ENCODE measurements around the gene CBLN3. TPM values are rescaled to one million over a fixed set of nuclear protein-coding genes. Genes with fewer than 3 reads are reported as not detected.

Gene CBLN3
- total RNA-seq, 1 donor from 2014 or later = 1.9 TPM

DNA sequence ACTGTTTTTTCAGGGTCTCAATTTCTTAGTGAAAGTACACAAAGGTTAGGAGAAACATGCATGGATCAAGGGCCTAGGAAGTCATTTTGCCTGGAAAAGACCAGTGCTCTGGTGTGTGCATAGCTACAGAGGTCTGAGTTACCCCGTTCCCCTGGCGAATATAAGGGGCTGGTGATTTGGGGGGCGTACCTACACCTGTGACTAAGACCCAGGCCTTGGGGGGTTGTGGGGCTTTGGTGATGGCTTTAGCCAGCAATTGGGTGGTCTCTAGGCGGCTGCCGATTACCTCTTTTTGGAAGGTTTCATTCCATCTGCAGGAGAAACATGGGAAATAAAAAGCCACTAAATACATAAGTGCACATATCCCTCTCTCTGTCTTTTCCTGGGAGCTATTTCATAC lies 12.0 kb upstream of the CBLN3 start:
- Mint-ChIP-seq H3K27me3 (no peaks in the 10 kb centered on the region), H3K9me3 (ENCODE audit: low read depth) (no peaks in the 10 kb centered on the region), H3K27ac (peak overlapping the region; percentile 99), H3K4me3 (ENCODE audit: low read depth) (peak overlapping the region; percentile 90), H3K4me1 (ENCODE audit: low read depth) (peaks cover 6% of the 10 kb centered on the region), H3K36me3 (ENCODE audit: insufficient read depth) (peaks cover 14% of the 10 kb centered on the region)
- no peak for DNase-seq (ENCODE audit: low spot score, unreplicated experiment)
- TF ChIP-seq, protein P1, sequence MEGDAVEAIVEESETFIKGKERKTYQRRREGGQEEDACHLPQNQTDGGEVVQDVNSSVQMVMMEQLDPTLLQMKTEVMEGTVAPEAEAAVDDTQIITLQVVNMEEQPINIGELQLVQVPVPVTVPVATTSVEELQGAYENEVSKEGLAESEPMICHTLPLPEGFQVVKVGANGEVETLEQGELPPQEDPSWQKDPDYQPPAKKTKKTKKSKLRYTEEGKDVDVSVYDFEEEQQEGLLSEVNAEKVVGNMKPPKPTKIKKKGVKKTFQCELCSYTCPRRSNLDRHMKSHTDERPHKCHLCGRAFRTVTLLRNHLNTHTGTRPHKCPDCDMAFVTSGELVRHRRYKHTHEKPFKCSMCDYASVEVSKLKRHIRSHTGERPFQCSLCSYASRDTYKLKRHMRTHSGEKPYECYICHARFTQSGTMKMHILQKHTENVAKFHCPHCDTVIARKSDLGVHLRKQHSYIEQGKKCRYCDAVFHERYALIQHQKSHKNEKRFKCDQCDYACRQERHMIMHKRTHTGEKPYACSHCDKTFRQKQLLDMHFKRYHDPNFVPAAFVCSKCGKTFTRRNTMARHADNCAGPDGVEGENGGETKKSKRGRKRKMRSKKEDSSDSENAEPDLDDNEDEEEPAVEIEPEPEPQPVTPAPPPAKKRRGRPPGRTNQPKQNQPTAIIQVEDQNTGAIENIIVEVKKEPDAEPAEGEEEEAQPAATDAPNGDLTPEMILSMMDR (IDR thresholded peaks at IDR 0.05; ENCODE audit: unreplicated experiment) = no peak

DNA sequence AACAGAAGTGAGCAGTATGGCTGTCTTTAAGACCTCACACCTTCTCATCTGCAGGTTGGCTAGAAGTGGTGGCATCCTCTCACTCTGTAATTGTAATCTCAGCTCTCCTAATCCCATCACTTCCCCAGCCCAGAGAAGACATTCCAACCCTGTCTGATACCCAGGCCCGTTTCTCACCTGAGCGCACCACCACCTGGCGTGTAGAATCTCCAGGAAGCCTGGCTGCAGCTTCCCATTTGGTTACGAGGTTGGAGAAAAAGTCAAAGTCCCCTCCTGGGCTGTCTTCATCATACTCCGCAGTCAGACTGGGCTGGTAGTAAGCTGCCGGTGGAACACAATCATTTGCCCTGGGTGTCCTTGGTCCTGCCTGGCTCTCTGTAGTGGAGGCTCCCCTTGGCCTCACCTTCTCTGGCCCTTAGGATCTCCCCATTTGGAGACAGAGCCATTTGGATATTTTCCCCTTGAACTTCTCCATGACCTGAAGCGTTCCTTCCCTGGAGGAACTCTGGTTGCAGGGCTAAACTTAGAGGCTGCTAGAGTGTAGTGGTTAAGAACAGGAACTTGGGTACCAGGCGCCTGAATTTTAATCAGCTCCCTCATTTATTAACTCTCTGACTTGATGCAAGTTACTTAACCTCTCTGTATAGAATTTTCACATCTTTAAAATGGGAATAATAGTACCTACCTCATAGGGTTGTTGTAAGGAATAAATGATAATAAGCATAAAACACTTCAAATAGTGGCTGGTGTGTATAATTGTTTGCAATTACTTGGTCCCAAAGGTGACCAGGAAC lies 11.3 kb upstream of the CBLN3 start:
- Mint-ChIP-seq H3K36me3 (ENCODE audit: insufficient read depth) (peaks cover 14% of the 10 kb centered on the region), H3K27me3 (no peaks in the 10 kb centered on the region), H3K4me1 (ENCODE audit: low read depth) (peaks cover 6% of the 10 kb centered on the region), H3K27ac (peak overlapping the region; percentile 35), H3K9me3 (ENCODE audit: low read depth) (no peaks in the 10 kb centered on the region), H3K4me3 (ENCODE audit: low read depth) (peak overlapping the region; percentile 90)
- no peak for DNase-seq (ENCODE audit: low spot score, unreplicated experiment)
- TF ChIP-seq, protein P1 (IDR thresholded peaks at IDR 0.05; ENCODE audit: unreplicated experiment) = no peak

DNA sequence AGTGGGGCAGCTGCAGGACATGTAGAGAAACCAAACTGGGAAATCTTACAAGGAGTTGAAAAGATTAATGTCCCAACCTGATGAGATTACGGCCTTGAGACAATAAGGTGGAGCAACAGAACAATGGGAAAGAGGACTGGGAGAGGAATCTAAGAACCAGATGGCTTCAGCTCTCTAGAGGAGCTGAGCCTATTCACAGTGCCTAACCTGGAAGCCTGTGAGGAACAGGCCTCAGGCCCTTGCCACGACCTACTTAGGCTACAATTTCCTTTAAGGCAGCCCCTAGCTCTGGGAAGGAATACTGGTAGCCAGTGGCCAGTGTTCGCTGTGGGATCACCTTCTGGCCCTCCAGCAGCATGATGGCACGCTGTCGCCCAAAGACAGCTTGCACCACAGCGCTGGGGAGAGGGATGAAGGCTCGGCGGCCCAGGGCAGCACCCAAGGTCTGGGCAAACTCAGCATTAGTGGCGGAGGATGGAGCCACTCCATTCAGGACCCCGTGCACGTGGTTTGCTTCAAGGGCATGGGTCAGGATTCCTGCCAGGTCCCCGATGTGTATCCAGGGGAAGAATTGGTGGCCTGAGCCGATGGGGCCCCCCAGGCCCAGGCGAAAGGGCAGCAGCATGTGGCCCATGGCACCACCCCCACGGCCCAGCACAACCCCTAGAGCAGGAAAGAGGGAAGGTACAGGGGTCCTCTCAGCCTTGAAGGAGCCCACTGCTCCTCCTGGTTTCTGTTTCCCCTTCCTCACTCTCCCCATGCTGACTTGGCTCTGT lies 10.6 kb upstream of the CBLN3 start:
- TF ChIP-seq, protein P1 (IDR thresholded peaks at IDR 0.05; ENCODE audit: unreplicated experiment) = no peak
- H3K4me1 Mint-ChIP-seq (ENCODE audit: low read depth) = peaks cover 13% of the 10 kb centered on the region
- H3K4me3 Mint-ChIP-seq (ENCODE audit: low read depth) = no peak overlapping the region
- no peaks in the 10 kb centered on the region for H3K9me3 Mint-ChIP-seq (ENCODE audit: low read depth)
- no peak for DNase-seq (ENCODE audit: low spot score, unreplicated experiment)
- peaks cover 14% of the 10 kb centered on the region for H3K36me3 Mint-ChIP-seq (ENCODE audit: insufficient read depth)
- H3K27ac Mint-ChIP-seq = no peak overlapping the region
- H3K27me3 Mint-ChIP-seq = no peaks in the 10 kb centered on the region

DNA sequence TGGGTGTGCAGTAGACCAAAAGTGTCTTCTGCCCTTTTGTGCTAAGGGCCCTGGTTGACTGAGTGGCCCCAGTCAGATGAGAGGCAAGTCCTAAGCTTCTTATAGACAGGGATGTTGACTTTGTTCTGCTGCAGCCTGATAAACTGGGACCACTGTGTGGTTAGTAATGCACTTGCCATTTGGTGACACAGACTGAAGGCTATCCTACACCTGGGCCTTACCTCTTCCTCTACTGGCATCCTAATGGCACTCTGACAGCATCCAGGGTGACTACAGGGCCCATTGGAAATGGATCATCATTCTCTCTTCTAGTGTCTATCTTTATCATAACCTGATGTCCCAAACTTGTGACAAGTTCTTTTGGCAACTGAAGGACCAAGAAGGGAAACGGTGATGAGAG lies 9.8 kb upstream of the CBLN3 start:
- TF ChIP-seq, protein P1 (IDR thresholded peaks at IDR 0.05; ENCODE audit: unreplicated experiment) = no peak
- no peaks in the 10 kb centered on the region for H3K27me3 Mint-ChIP-seq
- DNase-seq (ENCODE audit: low spot score, unreplicated experiment) = no peak

DNA sequence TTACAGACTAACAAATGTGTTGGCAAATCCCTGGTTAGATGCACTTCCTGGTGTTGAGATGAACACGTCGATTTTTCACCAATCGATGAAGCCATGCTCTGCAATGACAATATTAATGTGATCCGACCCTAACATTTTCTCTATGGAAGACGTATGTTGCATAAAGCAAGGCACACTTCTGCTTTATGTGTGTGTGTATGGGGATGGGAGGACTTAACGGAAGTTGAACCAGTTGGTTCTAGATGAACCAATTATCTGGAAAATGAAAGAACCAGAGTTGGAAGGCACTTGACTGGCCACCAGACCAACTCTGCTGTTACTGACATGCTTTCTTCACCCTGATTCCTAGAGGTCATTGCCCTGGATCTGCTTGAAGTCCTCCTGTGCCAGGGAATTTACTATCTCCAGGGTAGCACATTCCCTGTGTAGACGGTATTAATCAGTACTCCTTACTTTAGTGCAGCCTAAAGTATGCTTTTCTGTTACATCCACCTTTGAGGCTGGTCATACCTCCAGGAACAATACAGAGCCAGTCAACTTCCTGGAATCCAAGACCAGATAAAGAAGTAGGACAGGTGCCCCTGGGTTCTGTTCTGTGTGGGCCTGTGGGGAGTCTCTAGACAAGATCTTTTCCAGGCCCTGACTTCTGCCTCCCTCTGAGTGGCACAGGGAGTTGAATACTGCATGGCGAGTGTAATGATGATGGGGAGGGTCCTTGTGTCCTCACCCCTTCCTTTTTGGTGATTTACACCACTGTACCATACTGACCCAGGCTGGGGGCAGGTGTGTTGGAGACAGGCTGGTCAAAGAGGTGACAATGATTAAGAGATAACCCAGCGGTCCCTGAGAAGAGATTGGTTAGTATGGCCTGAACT lies 9.0 kb upstream of the CBLN3 start:
- DNase-seq (ENCODE audit: low spot score, unreplicated experiment) = no peak

More for the DNA sequence above, 9.8 kb upstream of the CBLN3 start:
- no peak overlapping the region for H3K4me3 Mint-ChIP-seq (ENCODE audit: low read depth)
- no peak overlapping the region for H3K27ac Mint-ChIP-seq
- peaks cover 18% of the 10 kb centered on the region for H3K4me1 Mint-ChIP-seq (ENCODE audit: low read depth)
- no peaks in the 10 kb centered on the region for H3K9me3 Mint-ChIP-seq (ENCODE audit: low read depth)
- H3K36me3 Mint-ChIP-seq (ENCODE audit: insufficient read depth) = peaks cover 14% of the 10 kb centered on the region

More for the DNA sequence above, 9.0 kb upstream of the CBLN3 start:
- TF ChIP-seq, protein P1 (IDR thresholded peaks at IDR 0.05; ENCODE audit: unreplicated experiment) = no peak
- Mint-ChIP-seq H3K4me3 (ENCODE audit: low read depth) (no peak overlapping the region), H3K4me1 (ENCODE audit: low read depth) (peaks cover 18% of the 10 kb centered on the region), H3K27me3 (no peaks in the 10 kb centered on the region), H3K9me3 (ENCODE audit: low read depth) (no peaks in the 10 kb centered on the region), H3K27ac (no peak overlapping the region), H3K36me3 (ENCODE audit: insufficient read depth) (peaks cover 13% of the 10 kb centered on the region)
